WTC11 (cell line): ENCODE data around the gene CA10. TPM values are rescaled to one million over a fixed set of nuclear protein-coding genes. Genes with fewer than 3 reads are reported as not detected.

ENCODE experiments used
- ATAC-seq: fragments of 200-7000 bp; cut with Tn5 transposase; 2 replicates; pipeline ENCODE4 v1.10.0; 2021; ENCODE audit warnings: mild to moderate bottlenecking, moderate library complexity
- CTCF ChIA-PET: fragments of 300-600 bp; sonication (Branson Sonifier 250); formaldehyde crosslinking; loops from one replicate; lab custom pipeline; 2021; ENCODE audit warnings: antibody characterized with exemption; lab: Charles Lee
- POLR2A ChIA-PET: fragments of 350-600 bp; sonication (Branson Sonifier 250); formaldehyde crosslinking; loops from one replicate; lab custom pipeline; 2021; ENCODE audit warnings: antibody characterized with exemption; lab: Charles Lee
- DNase-seq: peaks from one replicate; pipeline ENCODE4 v3.0.0; 2021; ENCODE audit warnings: low spot score
- H3K27ac Mint-ChIP-seq: 2 replicates; pipeline ENCODE4 v1.8.0; 2021; ENCODE audit warnings: mixed read lengths
- H3K27me3 Mint-ChIP-seq: 2 replicates; pipeline ENCODE4 v1.8.0; 2021; ENCODE audit warnings: low read depth, mild to moderate bottlenecking, moderate library complexity, mixed read lengths
- H3K36me3 Mint-ChIP-seq: 2 replicates; pipeline ENCODE4 v1.8.0; 2021; ENCODE audit warnings: mixed read lengths
- H3K4me1 Mint-ChIP-seq: 2 replicates; pipeline ENCODE4 v1.8.0; 2022; ENCODE audit warnings: mixed read lengths
- H3K4me3 Mint-ChIP-seq: 2 replicates; pipeline ENCODE4 v1.8.0; 2021; ENCODE audit warnings: mild to moderate bottlenecking, moderate library complexity, mixed read lengths
- H3K9me3 Mint-ChIP-seq: 2 replicates; pipeline ENCODE4 v1.8.0; 2021; ENCODE audit warnings: mixed read lengths
- CBFB ChIP-seq: sonication (generic); formaldehyde crosslinking; IDR thresholded peaks from 2 replicates; pipeline ENCODE4 v1.8.1; 2022; ENCODE audit warnings: mild to moderate bottlenecking, low read depth, missing genetic modification reagents
- FOXP1 ChIP-seq: sonication (generic); formaldehyde crosslinking; IDR thresholded peaks from 2 replicates; pipeline ENCODE4 v1.8.0; 2022; ENCODE audit warnings: missing genetic modification reagents, mild to moderate bottlenecking, moderate library complexity, borderline replicate concordance
- GTF2I ChIP-seq: fragments of 250-450 bp; sonication (Bioruptor Pico); conservative IDR thresholded peaks from 2 replicates; pipeline ENCODE4 v1.4.0; 2021; ENCODE audit warnings: mild to moderate bottlenecking
- NR1H2 ChIP-seq: sonication (generic); formaldehyde crosslinking; IDR thresholded peaks from 2 replicates; pipeline ENCODE4 v1.9.0; 2021; ENCODE audit warnings: mild to moderate bottlenecking, moderate library complexity, missing genetic modification reagents
- NR3C1 ChIP-seq: sonication (generic); formaldehyde crosslinking; conservative IDR thresholded peaks from 2 replicates; pipeline ENCODE4 v1.8.1; 2023; ENCODE audit warnings: low read depth, mild to moderate bottlenecking, missing genetic modification reagents
- PRRX2 ChIP-seq: fragments of 250-450 bp; sonication (Bioruptor Pico); IDR thresholded peaks from 2 replicates; pipeline ENCODE4 v1.8.0; 2021; ENCODE audit warnings: mild to moderate bottlenecking
- RORB ChIP-seq: fragments of 250-450 bp; sonication (Bioruptor Pico); IDR thresholded peaks from 2 replicates; pipeline ENCODE4 v1.9.0; 2021; ENCODE audit warnings: mild to moderate bottlenecking
- SMAD3 ChIP-seq: sonication (generic); formaldehyde crosslinking; IDR thresholded peaks from 2 replicates; pipeline ENCODE4 v1.8.0; 2022; ENCODE audit warnings: missing genetic modification reagents, mild to moderate bottlenecking, borderline replicate concordance
- STAT6 ChIP-seq: sonication (generic); formaldehyde crosslinking; conservative IDR thresholded peaks from 2 replicates; pipeline ENCODE4 v1.8.1; 2023; ENCODE audit warnings: mild to moderate bottlenecking, low read depth, missing genetic modification reagents, moderate library complexity
- TEAD4 ChIP-seq: sonication (generic); formaldehyde crosslinking; IDR thresholded peaks from 2 replicates; pipeline ENCODE4 v1.8.0; 2022; ENCODE audit warnings: mild to moderate bottlenecking, missing genetic modification reagents
- USF1 ChIP-seq: sonication (generic); formaldehyde crosslinking; IDR thresholded peaks from 2 replicates; pipeline ENCODE4 v1.8.0; 2022; ENCODE audit warnings: mild to moderate bottlenecking, missing genetic modification reagents
- ZNF281 ChIP-seq: sonication (generic); formaldehyde crosslinking; IDR thresholded peaks from 2 replicates; pipeline ENCODE4 v1.8.0; 2023; ENCODE audit warnings: mild to moderate bottlenecking, missing genetic modification reagents
- ZNF425 ChIP-seq: fragments of 250-450 bp; sonication (Bioruptor Pico); conservative IDR thresholded peaks from 2 replicates; pipeline ENCODE4 v1.9.0; 2021; ENCODE audit warnings: mild to moderate bottlenecking
- ZSCAN18 ChIP-seq: fragments of 250-450 bp; sonication (Bioruptor Pico); IDR thresholded peaks from 2 replicates; pipeline ENCODE4 v2.1.2; 2022; ENCODE audit warnings: mild to moderate bottlenecking, moderate library complexity
- total RNA-seq: library from RNA; stranded (reverse); gene quantifications from 3 replicates; pipeline ENCODE4 v1.2.3, GENCODE V29; 2021

CA10 gene
- total RNA-seq, 1 experiment from 2014 or later: 0.90 TPM

GRCh38 chr17:51797150-51797549 is 361.4 kb downstream of the CA10 start:
- no peaks in the 10 kb centered on the region; the same call in 1 of the 2 replicates for H3K27me3 Mint-ChIP-seq
- no peak for DNase-seq
- no peak for ATAC-seq
- TF ChIP-seq ZSCAN18 (CRISPR knock-in tag) (no peak), RORB (CRISPR knock-in tag) (no peak), TEAD4 (no peak)
- TF ChIP-seq, all 79 proteins: peak for 0
- peaks cover 65% of the 10 kb centered on the region for H3K9me3 Mint-ChIP-seq
- CTCF ChIA-PET: no interaction called here
- no peaks in the 10 kb centered on the region for H3K4me1 Mint-ChIP-seq
- H3K36me3 Mint-ChIP-seq: peaks cover 43% of the 10 kb centered on the region
- POLR2A ChIA-PET: no interaction called here
- no peak overlapping the region for H3K27ac Mint-ChIP-seq
- no peak overlapping the region for H3K4me3 Mint-ChIP-seq

- ATAC-seq (no peak), DNase-seq (no peak)
- Mint-ChIP-seq H3K27me3 (no peaks in the 10 kb centered on the region; the same call in 1 of the 2 replicates), H3K4me3 (no peak overlapping the region), H3K27ac (no peak overlapping the region), H3K4me1 (no peaks in the 10 kb centered on the region), H3K36me3 (peaks cover 32% of the 10 kb centered on the region), H3K9me3 (peaks cover 61% of the 10 kb centered on the region)
- ChIA-PET CTCF (no interaction called here), POLR2A (no interaction called here)
- no peak for TF ChIP-seq STAT6
- no peak for TF ChIP-seq GTF2I (CRISPR knock-in tag)
These were observed 362.5 kb downstream of the CA10 start for GRCh38 chr17:51796026-51796425.

GRCh38 chr17:51795401-51795800 is 363.1 kb downstream of the CA10 start:
- no peak for TF ChIP-seq CBFB
- no peak for TF ChIP-seq PRRX2
- TF ChIP-seq SMAD3 (CRISPR knock-in tag): no peak
- TF ChIP-seq NR1H2 (CRISPR knock-in tag): no peak
- no peak for TF ChIP-seq ZNF425
- TF ChIP-seq FOXP1 (CRISPR knock-in tag): no peak
- no peak for TF ChIP-seq USF1 (CRISPR knock-in tag)
- no peak for TF ChIP-seq TEAD4
- no peak for TF ChIP-seq NR3C1 (CRISPR knock-in tag)
- no peak for TF ChIP-seq ZNF281 (CRISPR knock-in tag)
- TF ChIP-seq, all 79 proteins: peak for 0
- H3K27me3 Mint-ChIP-seq: no peaks in the 10 kb centered on the region; the same call in 1 of the 2 replicates
- DNase-seq (no peak), ATAC-seq (no peak)
- no peaks in the 10 kb centered on the region for H3K4me1 Mint-ChIP-seq
- H3K27ac Mint-ChIP-seq: no peak overlapping the region
- no peak overlapping the region for H3K4me3 Mint-ChIP-seq
- POLR2A ChIA-PET: no interaction called here
- CTCF ChIA-PET: no interaction called here
- peaks cover 30% of the 10 kb centered on the region for H3K36me3 Mint-ChIP-seq
- peaks cover 62% of the 10 kb centered on the region for H3K9me3 Mint-ChIP-seq
